MM.1S (cell line): ENCODE data around the gene HACD1.

Experiments
- EZH2 ChIP-seq: fragments of 300-600 bp; sonication (generic); optimal IDR thresholded peaks from 2 replicates; pipeline ENCODE3; 2017; ENCODE audit warnings: low read depth, mild to moderate bottlenecking, antibody characterized with exemption, low read length, mixed read lengths
- EZH2phosphoT487 ChIP-seq: fragments of 300-600 bp; sonication (generic); IDR thresholded peaks from 2 replicates; pipeline ENCODE4 v1.6.1; 2018; ENCODE audit warnings: antibody characterized with exemption, low read length
- TF ChIP-seq, protein P1 (sequence below): fragments of 300-600 bp; sonication (generic); IDR thresholded peaks from 2 replicates; pipeline ENCODE4 v1.5.1; 2016; ENCODE audit warnings: antibody characterized with exemption, low read length, mixed read lengths

DNA sequence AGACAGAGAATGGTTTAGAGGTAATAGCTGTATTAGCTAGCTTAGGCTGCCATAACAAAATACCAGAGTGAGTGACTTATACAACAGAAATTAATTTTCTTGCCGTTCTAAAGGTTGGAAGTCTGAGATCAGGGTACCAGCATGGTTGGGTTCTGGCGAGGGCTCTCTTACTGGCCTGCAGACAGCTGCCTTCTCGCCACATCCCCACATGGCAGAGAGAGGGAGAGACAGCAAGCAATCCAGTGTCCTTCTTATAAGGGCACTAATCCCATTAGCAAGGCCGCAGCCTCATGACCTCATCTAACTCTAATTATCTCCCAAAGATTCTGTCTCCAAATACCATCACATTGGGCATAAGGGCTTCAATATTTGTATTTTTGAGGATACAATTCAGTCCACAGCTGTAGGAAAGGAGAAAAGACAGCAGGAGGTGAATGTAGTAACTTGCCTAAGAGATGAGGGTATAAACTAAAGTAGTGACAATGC is 23.2 kb upstream of the HACD1 start:
- no peak for TF ChIP-seq EZH2phosphoT487
- TF ChIP-seq, protein P1, sequence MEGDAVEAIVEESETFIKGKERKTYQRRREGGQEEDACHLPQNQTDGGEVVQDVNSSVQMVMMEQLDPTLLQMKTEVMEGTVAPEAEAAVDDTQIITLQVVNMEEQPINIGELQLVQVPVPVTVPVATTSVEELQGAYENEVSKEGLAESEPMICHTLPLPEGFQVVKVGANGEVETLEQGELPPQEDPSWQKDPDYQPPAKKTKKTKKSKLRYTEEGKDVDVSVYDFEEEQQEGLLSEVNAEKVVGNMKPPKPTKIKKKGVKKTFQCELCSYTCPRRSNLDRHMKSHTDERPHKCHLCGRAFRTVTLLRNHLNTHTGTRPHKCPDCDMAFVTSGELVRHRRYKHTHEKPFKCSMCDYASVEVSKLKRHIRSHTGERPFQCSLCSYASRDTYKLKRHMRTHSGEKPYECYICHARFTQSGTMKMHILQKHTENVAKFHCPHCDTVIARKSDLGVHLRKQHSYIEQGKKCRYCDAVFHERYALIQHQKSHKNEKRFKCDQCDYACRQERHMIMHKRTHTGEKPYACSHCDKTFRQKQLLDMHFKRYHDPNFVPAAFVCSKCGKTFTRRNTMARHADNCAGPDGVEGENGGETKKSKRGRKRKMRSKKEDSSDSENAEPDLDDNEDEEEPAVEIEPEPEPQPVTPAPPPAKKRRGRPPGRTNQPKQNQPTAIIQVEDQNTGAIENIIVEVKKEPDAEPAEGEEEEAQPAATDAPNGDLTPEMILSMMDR, result no peak
- TF ChIP-seq EZH2, result no peak
